Prostate gland (tissue), 2 donors: ENCODE results near the gene VLDLR.

Experiments used
- POLR2A ChIP-seq: fragments of 450-650 bp; IDR thresholded peaks from one replicate; pipeline ENCODE4 v1.6.1; 2016; ENCODE audit warnings: antibody characterized with exemption, mild to moderate bottlenecking
- TF ChIP-seq, protein P1 (sequence below), 4 experiments: fragments of 200-600 bp in 2 of 4; fragments of 450-650 bp in 2 of 4; sonication (generic) in 2 of 4; IDR thresholded peaks; 1 replicate in 3 of 4; 2 replicates in 1 of 4; pipeline ENCODE4 v1.5.1; 2016 to 2019; ENCODE audit warnings: antibody characterized with exemption in 4 of 4, mild to moderate bottlenecking in 2 of 4, moderate library complexity in 2 of 4

DNA sequence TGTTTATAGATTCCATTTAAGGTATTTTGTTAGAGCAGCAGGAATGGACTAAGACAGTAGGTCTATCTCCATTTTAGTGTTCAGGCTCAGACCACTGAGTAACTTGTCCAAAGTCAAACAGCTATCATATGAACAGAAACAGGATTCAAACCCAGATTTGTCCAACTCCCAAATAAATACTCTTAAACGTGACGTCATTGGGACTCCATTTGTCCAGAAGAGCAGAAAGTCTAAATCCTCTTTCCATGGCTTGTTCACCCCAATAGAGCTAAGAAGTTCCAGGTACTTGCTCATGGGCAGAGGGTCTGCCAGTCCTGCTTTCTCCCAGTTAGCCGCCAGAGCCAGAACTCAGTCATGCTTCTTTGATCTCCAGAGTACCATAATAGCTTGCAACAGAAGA, 16.3 kb upstream of the VLDLR start:
- TF ChIP-seq, protein P1, sequence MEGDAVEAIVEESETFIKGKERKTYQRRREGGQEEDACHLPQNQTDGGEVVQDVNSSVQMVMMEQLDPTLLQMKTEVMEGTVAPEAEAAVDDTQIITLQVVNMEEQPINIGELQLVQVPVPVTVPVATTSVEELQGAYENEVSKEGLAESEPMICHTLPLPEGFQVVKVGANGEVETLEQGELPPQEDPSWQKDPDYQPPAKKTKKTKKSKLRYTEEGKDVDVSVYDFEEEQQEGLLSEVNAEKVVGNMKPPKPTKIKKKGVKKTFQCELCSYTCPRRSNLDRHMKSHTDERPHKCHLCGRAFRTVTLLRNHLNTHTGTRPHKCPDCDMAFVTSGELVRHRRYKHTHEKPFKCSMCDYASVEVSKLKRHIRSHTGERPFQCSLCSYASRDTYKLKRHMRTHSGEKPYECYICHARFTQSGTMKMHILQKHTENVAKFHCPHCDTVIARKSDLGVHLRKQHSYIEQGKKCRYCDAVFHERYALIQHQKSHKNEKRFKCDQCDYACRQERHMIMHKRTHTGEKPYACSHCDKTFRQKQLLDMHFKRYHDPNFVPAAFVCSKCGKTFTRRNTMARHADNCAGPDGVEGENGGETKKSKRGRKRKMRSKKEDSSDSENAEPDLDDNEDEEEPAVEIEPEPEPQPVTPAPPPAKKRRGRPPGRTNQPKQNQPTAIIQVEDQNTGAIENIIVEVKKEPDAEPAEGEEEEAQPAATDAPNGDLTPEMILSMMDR (IDR thresholded peaks at IDR 0.05): no peak
- no peak for TF ChIP-seq POLR2A
